Gastroesophageal sphincter (tissue), 4 donors: ENCODE results near the gene GDAP2. TPM values are rescaled to one million over a fixed set of nuclear protein-coding genes. Genes with fewer than 3 reads are reported as not detected.

ENCODE experiments used
- ATAC-seq: fragments of 150-250 bp; one replicate; pipeline ENCODE4 v1.9.1; 2016; ENCODE audit warnings: mild to moderate bottlenecking, moderate library complexity
- H3K27ac ChIP-seq, 4 donors: fragments of 200-600 bp; sonication (generic) in 3 of 4; 1 replicate in 3 of 4; 2 replicates in 1 of 4; pipeline ENCODE4 v1.5.1; 2016 to 2019
- H3K27me3 ChIP-seq: fragments of 200-600 bp; sonication (generic); one replicate; pipeline ENCODE4 v1.5.1; 2019
- H3K36me3 ChIP-seq, 2 donors: fragments of 200-600 bp; sonication (generic); one replicate each; pipeline ENCODE4 v1.5.1; 2019; ENCODE audit warnings: control low read depth in 1 of 2
- H3K4me1 ChIP-seq, 3 donors: fragments of 200-600 bp; sonication (generic); 1 replicate in 2 of 3; 2 replicates in 1 of 3; pipeline ENCODE4 v1.5.1; 2016 to 2019; ENCODE audit warnings: control low read depth in 2 of 3
- H3K4me3 ChIP-seq, 2 donors: fragments of 200-600 bp; sonication (generic); one replicate each; pipeline ENCODE4 v1.5.1; 2019; ENCODE audit warnings: mild to moderate bottlenecking in 1 of 2, moderate library complexity in 1 of 2
- H3K9me3 ChIP-seq, 3 donors: fragments of 200-600 bp; sonication (generic); one replicate each; pipeline ENCODE4 v1.5.1; 2017 to 2019; ENCODE audit warnings: control low read depth in 2 of 3
- CTCF ChIP-seq, 4 experiments: fragments of 200-600 bp in 2 of 4; fragments of 450-650 bp in 2 of 4; sonication (generic) in 1 of 4; IDR thresholded peaks; one replicate each; pipeline ENCODE4 v1.5.1; 2017 to 2019; ENCODE audit warnings: antibody characterized with exemption in 4 of 4, mild to moderate bottlenecking in 2 of 4, moderate library complexity in 2 of 4
- EP300 ChIP-seq: sonication (generic); formaldehyde crosslinking; IDR thresholded peaks from one replicate; pipeline ENCODE4 v1.6.1; 2017; ENCODE audit warnings: antibody characterized with exemption, mild to moderate bottlenecking
- POLR2A ChIP-seq, 2 donors: fragments of 450-650 bp; IDR thresholded peaks; one replicate each; pipeline ENCODE4 v1.6.1; 2017; ENCODE audit warnings: antibody characterized with exemption in 2 of 2, mild to moderate bottlenecking in 2 of 2, moderate library complexity in 1 of 2
- POLR2AphosphoS5 ChIP-seq: sonication (generic); formaldehyde crosslinking; IDR thresholded peaks from one replicate; pipeline ENCODE4 v1.6.1; 2017; ENCODE audit warnings: antibody characterized with exemption
- WGBS, 2 donors: methylation state at CpG; one replicate each; pipeline ENCODE4 v1.1.5; 2018; ENCODE audit warnings: low coverage in 1 of 2; 5-methylcytosine and 5-hydroxymethylcytosine counted together
- total RNA-seq, 4 donors: library from RNA; depleted of rRNA; stranded (reverse); fragments of >200 nt; gene quantifications; one replicate each; pipeline ENCODE4 v1.1.0, GENCODE V29; 2016

Gene GDAP2
- total RNA-seq, 4 donors from 2014 or later, result 23.6 to 37.4 (median 31.2) TPM

GRCh38 chr1:117894078-117894477, 35.3 kb downstream of the GDAP2 start:
- Histone ChIP-seq H3K27ac (no peak overlapping the region), H3K4me1 (no peaks in the 10 kb centered on the region), H3K27me3 (no peaks in the 10 kb centered on the region), H3K4me3 (no peak overlapping the region), H3K36me3 (peaks cover 4 to 44% of the 10 kb centered on the region in 2 donors), H3K9me3 (no peaks in the 10 kb centered on the region)
- TF ChIP-seq POLR2A (IDR thresholded peaks at IDR 0.05) (no peak), EP300 (no peak), CTCF (IDR thresholded peaks at IDR 0.05) (no peak), POLR2AphosphoS5 (no peak)
- 100% methylated on average over 1 of the region's 1 CpG; no CpG with 5 or more reads in 1 of the 2 donors for WGBS, 2 donors
- no peak for ATAC-seq

GRCh38 chr1:117892512-117892911, 36.9 kb downstream of the GDAP2 start:
- ATAC-seq, result no peak
- no peak overlapping the region for H3K4me3 ChIP-seq
- H3K27ac ChIP-seq, result no peak overlapping the region
- no peak for TF ChIP-seq EP300
- H3K27me3 ChIP-seq, result no peaks in the 10 kb centered on the region
- no peaks in the 10 kb centered on the region for H3K4me1 ChIP-seq
- H3K9me3 ChIP-seq, result no peaks in the 10 kb centered on the region
- H3K36me3 ChIP-seq, result peaks cover 4 to 33% of the 10 kb centered on the region in 2 donors
- 87 to 95% methylated on average over 2 of the region's 2 CpGs for WGBS, 2 donors

GRCh38 chr1:117890452-117890851, 39.0 kb downstream of the GDAP2 start:
- WGBS, 2 donors, result 89 to 90% methylated on average over 1 to 2 of the region's 2 CpGs
- no peaks in the 10 kb centered on the region for H3K4me1 ChIP-seq
- ATAC-seq, result no peak
- H3K9me3 ChIP-seq, result no peaks in the 10 kb centered on the region
- H3K4me3 ChIP-seq, result no peak overlapping the region
- H3K36me3 ChIP-seq, result peaks cover 0 to 25% of the 10 kb centered on the region in 2 donors
- no peak overlapping the region for H3K27ac ChIP-seq
- no peak for TF ChIP-seq POLR2AphosphoS5
- TF ChIP-seq POLR2A (IDR thresholded peaks at IDR 0.05), result no peak
- TF ChIP-seq EP300, result no peak
- TF ChIP-seq CTCF (IDR thresholded peaks at IDR 0.05), result no peak
- no peaks in the 10 kb centered on the region for H3K27me3 ChIP-seq

GRCh38 chr1:117886101-117886795, 43.2 kb downstream of the GDAP2 start:
- peaks cover 0 to 48% of the 10 kb centered on the region in 2 donors for H3K36me3 ChIP-seq
- H3K4me3 ChIP-seq, result no peak overlapping the region
- TF ChIP-seq CTCF (IDR thresholded peaks at IDR 0.05) (no peak), EP300 (no peak), POLR2AphosphoS5 (no peak), POLR2A (IDR thresholded peaks at IDR 0.05) (no peak)
- WGBS, 2 donors, result 63 to 82% methylated on average over 2 of the region's 2 CpGs
- no peaks in the 10 kb centered on the region for H3K27me3 ChIP-seq
- H3K4me1 ChIP-seq, result no peaks in the 10 kb centered on the region
- H3K27ac ChIP-seq, result no peak overlapping the region
- H3K9me3 ChIP-seq, result no peaks in the 10 kb centered on the region
- ATAC-seq, result no peak

- Histone ChIP-seq H3K4me1 (no peaks in the 10 kb centered on the region), H3K36me3 (peaks cover 4 to 72% of the 10 kb centered on the region in 2 donors), H3K27me3 (no peaks in the 10 kb centered on the region), H3K4me3 (no peak overlapping the region), H3K27ac (no peak overlapping the region), H3K9me3 (no peaks in the 10 kb centered on the region)
- 87 to 100% methylated on average over 1 of the region's 1 CpG for WGBS, 2 donors
- no peak for ATAC-seq
- TF ChIP-seq POLR2A (IDR thresholded peaks at IDR 0.05) (no peak), POLR2AphosphoS5 (no peak), CTCF (IDR thresholded peaks at IDR 0.05) (no peak), EP300 (no peak)
Observed at GRCh38 chr1:117883616-117884015, 45.8 kb downstream of the GDAP2 start.
